Testis (tissue), 2 donors: Measurements from ENCODE around the gene SNX20.

Source experiments
- POLR2A ChIP-seq: fragments of 450-650 bp; IDR thresholded peaks from one replicate; pipeline ENCODE4 v1.6.1; 2017; ENCODE audit warnings: antibody characterized with exemption, mild to moderate bottlenecking, moderate library complexity
- TF ChIP-seq, protein P1 (sequence below), 3 experiments: fragments of 450-650 bp in 2 of 3; fragments of 200-600 bp in 1 of 3; sonication (generic) in 1 of 3; IDR thresholded peaks; one replicate each; pipeline ENCODE4 v1.5.1; 2016 to 2019; ENCODE audit warnings: antibody characterized with exemption in 3 of 3, mild to moderate bottlenecking in 2 of 3, moderate library complexity in 1 of 3

DNA sequence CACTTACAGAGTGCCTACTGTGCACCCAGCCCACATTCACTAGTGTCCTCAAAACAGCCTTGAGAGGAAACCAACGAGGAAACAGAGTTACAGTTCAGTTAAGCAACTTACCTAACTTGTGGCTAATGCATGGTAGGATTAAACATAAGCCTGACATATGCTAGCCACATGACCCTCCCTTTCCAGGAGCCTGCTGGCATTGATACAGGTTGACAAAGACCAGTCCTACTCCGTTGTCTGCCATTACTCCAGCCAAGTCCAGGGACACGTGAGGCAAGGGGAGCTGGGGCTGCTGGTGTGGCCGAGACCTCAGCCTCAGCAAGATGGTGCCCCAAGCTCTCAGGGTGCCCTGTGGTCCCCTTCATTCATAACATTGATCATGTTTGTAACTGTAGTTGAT is 37.9 kb downstream of the SNX20 start:
- TF ChIP-seq, protein P1, sequence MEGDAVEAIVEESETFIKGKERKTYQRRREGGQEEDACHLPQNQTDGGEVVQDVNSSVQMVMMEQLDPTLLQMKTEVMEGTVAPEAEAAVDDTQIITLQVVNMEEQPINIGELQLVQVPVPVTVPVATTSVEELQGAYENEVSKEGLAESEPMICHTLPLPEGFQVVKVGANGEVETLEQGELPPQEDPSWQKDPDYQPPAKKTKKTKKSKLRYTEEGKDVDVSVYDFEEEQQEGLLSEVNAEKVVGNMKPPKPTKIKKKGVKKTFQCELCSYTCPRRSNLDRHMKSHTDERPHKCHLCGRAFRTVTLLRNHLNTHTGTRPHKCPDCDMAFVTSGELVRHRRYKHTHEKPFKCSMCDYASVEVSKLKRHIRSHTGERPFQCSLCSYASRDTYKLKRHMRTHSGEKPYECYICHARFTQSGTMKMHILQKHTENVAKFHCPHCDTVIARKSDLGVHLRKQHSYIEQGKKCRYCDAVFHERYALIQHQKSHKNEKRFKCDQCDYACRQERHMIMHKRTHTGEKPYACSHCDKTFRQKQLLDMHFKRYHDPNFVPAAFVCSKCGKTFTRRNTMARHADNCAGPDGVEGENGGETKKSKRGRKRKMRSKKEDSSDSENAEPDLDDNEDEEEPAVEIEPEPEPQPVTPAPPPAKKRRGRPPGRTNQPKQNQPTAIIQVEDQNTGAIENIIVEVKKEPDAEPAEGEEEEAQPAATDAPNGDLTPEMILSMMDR (IDR thresholded peaks at IDR 0.05), result no peak
- no peak for TF ChIP-seq POLR2A
